ENCODE data around the gene KY.

- TF ChIP-seq POLR2A (IDR thresholded peaks at IDR 0.05) (no peak), CTCF (IDR thresholded peaks at IDR 0.05) (no peak)
Observed at GRCh38 chr3:134699721-134700120, 48.9 kb upstream of the KY start.
